Neural cell (in vitro differentiated cells): ENCODE data around the gene NKX3-2. TPM values are rescaled to one million over a fixed set of nuclear protein-coding genes. Genes with fewer than 3 reads are reported as not detected.
A peak's percentile ranks its signal among the peaks of the same experiment; 100 is the strongest.

Source experiments
- H2AFZ ChIP-seq: fragments of 200-600, 300-800 bp; sonication (generic), shearing (Covaris generic); 2 replicates; pipeline ENCODE4 v1.6.0; 2014; ENCODE audit warnings: low read depth, mild to moderate bottlenecking, antibody characterized with exemption, low read length, moderate library complexity
- H3F3A ChIP-seq: fragments of 200-600 bp; shearing (Covaris generic); 2 replicates; pipeline ENCODE4 v1.6.1; 2016; ENCODE audit warnings: mild to moderate bottlenecking, moderate library complexity, mixed read lengths, antibody characterized with exemption, low read length; ENCODE audit not compliant: insufficient read depth, poor library complexity, severe bottlenecking
- H3K27ac ChIP-seq: fragments of 200-600, 300-800 bp; sonication (generic), shearing (Covaris generic); 2 replicates; pipeline ENCODE4 v1.5.1; 2014; ENCODE audit warnings: mild to moderate bottlenecking, low read length, moderate library complexity
- H3K27me3 ChIP-seq: fragments of 300-800, 200-600 bp; sonication (generic), shearing (Covaris generic); 2 replicates; pipeline ENCODE4 v1.6.0; 2014; ENCODE audit warnings: mild to moderate bottlenecking, low read depth, low read length, moderate library complexity; ENCODE audit not compliant: insufficient read depth
- H3K36me3 ChIP-seq: fragments of 300-800, 200-600 bp; sonication (generic), shearing (Covaris generic); 2 replicates; pipeline ENCODE4 v1.5.1; 2014; ENCODE audit warnings: mild to moderate bottlenecking, antibody characterized with exemption, low read length, moderate library complexity; ENCODE audit not compliant: insufficient read depth
- H3K4me2 ChIP-seq: fragments of 300-800, 200-600 bp; sonication (generic), shearing (Covaris generic); 2 replicates; pipeline ENCODE4 v1.6.0; 2014; ENCODE audit warnings: mild to moderate bottlenecking, low read length
- H3K4me3 ChIP-seq: fragments of 300-800, 200-600 bp; sonication (generic), shearing (Covaris generic); 2 replicates; pipeline ENCODE4 v1.5.1; 2014; ENCODE audit warnings: mild to moderate bottlenecking, low read length, moderate library complexity
- H3K79me2 ChIP-seq: fragments of 200-600 bp; shearing (Covaris generic); replicated peaks from 2 replicates; pipeline ENCODE4 v1.6.0; 2014; ENCODE audit warnings: mild to moderate bottlenecking, low read length, moderate library complexity; ENCODE audit not compliant: insufficient read depth
- H3K9ac ChIP-seq: fragments of 300-800, 200-600 bp; sonication (generic), shearing (Covaris generic); 2 replicates; pipeline ENCODE4 v1.6.1; 2016; ENCODE audit warnings: mild to moderate bottlenecking, low read length, mixed read lengths
- H3K9me2 ChIP-seq: fragments of 200-600 bp; shearing (Covaris generic); 2 replicates; pipeline ENCODE4 v1.6.1; 2016; ENCODE audit warnings: mild to moderate bottlenecking, low read length, mixed read lengths; ENCODE audit not compliant: insufficient read depth
- H3K9me3 ChIP-seq: fragments of 200-600, 300-800 bp; sonication (generic), shearing (Covaris generic); 2 replicates; pipeline ENCODE4 v1.6.1; 2016; ENCODE audit warnings: mild to moderate bottlenecking, mixed run types, low read length, moderate library complexity, mixed read lengths
- H4K20me1 ChIP-seq: fragments of 200-600 bp; shearing (Covaris generic); 2 replicates; pipeline ENCODE4 v1.6.1; 2016; ENCODE audit warnings: mild to moderate bottlenecking, mixed run types; ENCODE audit not compliant: insufficient read depth
- CTCF ChIP-seq: fragments of 450-650 bp; IDR thresholded peaks from 2 replicates; pipeline ENCODE4 v1.5.1; 2014; ENCODE audit warnings: antibody characterized with exemption, mild to moderate bottlenecking, moderate library complexity; ENCODE audit not compliant: poor library complexity, severe bottlenecking
- EP300 ChIP-seq: fragments of 450-650 bp; conservative IDR thresholded peaks from 2 replicates; pipeline ENCODE4 v1.6.1; 2014; ENCODE audit warnings: antibody characterized with exemption, mild to moderate bottlenecking, moderate library complexity; ENCODE audit not compliant: poor library complexity, severe bottlenecking
- EZH2 ChIP-seq: fragments of 200-600, 300-800 bp; shearing (Covaris generic), sonication (generic); IDR thresholded peaks from 2 replicates; pipeline ENCODE4 v1.6.1; 2014; ENCODE audit warnings: antibody characterized with exemption, low read length, borderline replicate concordance, mild to moderate bottlenecking; ENCODE audit not compliant: insufficient read depth, poor library complexity, severe bottlenecking
- MXI1 ChIP-seq: fragments of 450-650 bp; conservative IDR thresholded peaks from 2 replicates; pipeline ENCODE4 v1.6.1; 2014; ENCODE audit warnings: antibody characterized with exemption, mild to moderate bottlenecking; ENCODE audit not compliant: poor library complexity, severe bottlenecking
- POLR2AphosphoS5 ChIP-seq: IDR thresholded peaks from 2 replicates; pipeline ENCODE4 v1.6.1; 2012
- RAD21 ChIP-seq: fragments of 450-650 bp; conservative IDR thresholded peaks from 2 replicates; pipeline ENCODE4 v1.6.1; 2014; ENCODE audit warnings: antibody characterized with exemption, mild to moderate bottlenecking, moderate library complexity
- REST ChIP-seq: IDR thresholded peaks from 2 replicates; pipeline ENCODE4 v1.6.1; 2012; ENCODE audit warnings: borderline replicate concordance
- SMC3 ChIP-seq: fragments of 450-650 bp; conservative IDR thresholded peaks from 2 replicates; pipeline ENCODE4 v1.6.1; 2014; ENCODE audit warnings: antibody characterized with exemption, mild to moderate bottlenecking, moderate library complexity; ENCODE audit not compliant: poor library complexity
- TAF1 ChIP-seq: IDR thresholded peaks from 2 replicates; pipeline ENCODE4 v1.6.1; 2012; ENCODE audit warnings: low read depth
- polyA plus RNA-seq: library from polyadenylated mRNA; depleted of rRNA; stranded (reverse); fragments of >200 nt; gene quantifications from 2 replicates; pipeline ENCODE4 v1.2.3, GENCODE V29; 2014

NKX3-2 gene
- polyA plus RNA-seq, 1 donor from 2014 or later: not detected

- H3K79me2 ChIP-seq: no peaks in the 10 kb centered on the region
- H2AFZ ChIP-seq: no peak overlapping the region
- H3K27ac ChIP-seq: no peak overlapping the region
- peaks cover 5% of the 10 kb centered on the region for H3F3A ChIP-seq
- TF ChIP-seq MXI1 (no peak), CTCF (no peak), RAD21 (no peak), EZH2 (peak; percentile 91), POLR2AphosphoS5 (no peak)
- no peaks in the 10 kb centered on the region for H3K36me3 ChIP-seq
- H3K4me3 ChIP-seq: peak overlapping the region; percentile 32
- no peaks in the 10 kb centered on the region for H4K20me1 ChIP-seq
- no peaks in the 10 kb centered on the region for H3K9me2 ChIP-seq
- H3K9ac ChIP-seq: no peak overlapping the region
- peaks cover 85% of the 10 kb centered on the region for H3K27me3 ChIP-seq
- peaks cover 17% of the 10 kb centered on the region for H3K9me3 ChIP-seq
- no peak overlapping the region for H3K4me2 ChIP-seq
Measured at GRCh38 chr4:13522282-13523104, 21.8 kb downstream of the NKX3-2 start.

GRCh38 chr4:13521047-13521446 lies 23.3 kb downstream of the NKX3-2 start:
- Histone ChIP-seq H2AFZ (no peak overlapping the region), H4K20me1 (no peaks in the 10 kb centered on the region), H3F3A (peaks cover 5% of the 10 kb centered on the region), H3K36me3 (no peaks in the 10 kb centered on the region), H3K79me2 (no peaks in the 10 kb centered on the region), H3K9me3 (peaks cover 17% of the 10 kb centered on the region), H3K27ac (no peak overlapping the region), H3K9ac (no peak overlapping the region), H3K27me3 (peaks cover 83% of the 10 kb centered on the region), H3K4me3 (no peak overlapping the region), H3K9me2 (no peaks in the 10 kb centered on the region), H3K4me2 (no peak overlapping the region)
- no peak for TF ChIP-seq EZH2
- no peak for TF ChIP-seq REST
- TF ChIP-seq MXI1: no peak
- no peak for TF ChIP-seq RAD21
- TF ChIP-seq CTCF: no peak
- TF ChIP-seq SMC3: no peak
- no peak for TF ChIP-seq EP300
- TF ChIP-seq TAF1: no peak
- no peak for TF ChIP-seq POLR2AphosphoS5
